ENCODE measurements around the gene MAP3K19.

MAP3K19 gene

DNA sequence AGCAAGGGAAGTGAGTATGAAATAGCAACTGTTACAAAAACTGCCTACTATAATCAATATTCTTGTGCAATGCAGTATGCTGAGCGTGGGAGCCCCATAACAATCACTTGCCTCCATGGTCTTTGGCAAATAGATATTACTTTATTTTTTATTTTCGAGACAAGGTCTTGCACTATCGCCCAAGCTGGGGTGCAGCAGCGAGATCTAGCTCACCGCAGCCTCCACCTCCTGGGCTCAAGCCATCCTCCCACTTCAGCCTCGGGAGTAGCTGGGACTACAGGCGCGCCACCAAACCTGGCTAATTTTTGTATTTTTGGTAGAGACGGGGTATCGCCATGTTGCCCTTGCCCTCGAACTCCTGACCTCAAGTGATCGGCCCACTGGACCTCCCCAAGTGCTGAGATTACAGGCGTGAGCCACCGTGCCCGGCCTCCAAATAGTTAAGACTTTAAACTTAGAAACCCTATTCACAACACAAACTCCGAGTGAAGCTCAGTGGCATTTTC lies 129.8 kb downstream of the MAP3K19 start:
- Histone ChIP-seq H3K27me3 (replicated peaks in 2 of 5; ENCODE audit: control insufficient read depth in 4 of 5, insufficient read depth in 5 of 5, low read length in 4 of 5) (no peaks in the 10 kb centered on the region), H3K36me3 (ENCODE audit: control insufficient read depth in 4 of 4, insufficient read depth in 4 of 4, low read length in 3 of 4) (peaks cover 0 to 8% (median under 1%) of the 10 kb centered on the region in 4 experiments), H3K9me3 (ENCODE audit: control extremely low read depth in 1 of 5, control insufficient read depth in 4 of 5, insufficient read depth in 2 of 5, low read depth in 1 of 5, low read length in 4 of 5) (no peaks in the 10 kb centered on the region), H3K4me1 (ENCODE audit: control extremely low read depth in 1 of 4, control insufficient read depth in 4 of 4, insufficient read depth in 4 of 4, low read length in 3 of 4) (peaks cover 10 to 29% (median 17%) of the 10 kb centered on the region in 4 experiments), H3K27ac (ENCODE audit: insufficient read depth in 1 of 2, low read depth in 1 of 2, low read length in 2 of 2, poor library complexity in 1 of 2, severe bottlenecking in 2 of 2) (peak overlapping the region; percentile 68 to 95), H3K4me3 (ENCODE audit: control insufficient read depth in 1 of 7, extremely low read depth in 1 of 7, insufficient read depth in 4 of 7, low read depth in 2 of 7, low read length in 6 of 7) (peak overlapping the region in 6 of 7 experiments; percentile 81 to 98 (median 91))
- POLR2A ChIA-PET: no interaction called here
- DNase-seq: peak in 1 of 3 donors; percentile 2
- CTCF ChIA-PET: interaction anchor here (0.6 to 1.3 kb wide), 5 partner anchors 13 to 464 kb away, joined by 3 to 4 read pairs (median 3); no protein-coding TSS in a partner anchor
- 56% methylated on average over 15 of the region's 16 CpGs for WGBS (ENCODE audit: insufficient coverage)

All from common myeloid progenitor, CD34-positive (primary cell).